OCI-LY1 (cell line): Measurements from ENCODE around the gene SLC25A21.

Source experiments
- CTCF ChIP-seq: fragments of 200-600 bp; sonication (generic), shearing (Covaris generic); IDR thresholded peaks from 2 replicates; pipeline ENCODE4 v1.5.1; 2017; ENCODE audit warnings: mild to moderate bottlenecking, antibody characterized with exemption, low read length, moderate library complexity, mixed read lengths
- EZH2 ChIP-seq: fragments of 200-600 bp; sonication (generic), shearing (Covaris generic); IDR thresholded peaks from 2 replicates; pipeline ENCODE4 v1.8.0; 2017; ENCODE audit warnings: borderline replicate concordance, mixed run types, mild to moderate bottlenecking, antibody characterized with exemption, low read length, moderate library complexity, mixed read lengths

GRCh38 chr14:36784541-36784940 lies 387.9 kb downstream of the SLC25A21 start:
- TF ChIP-seq CTCF (no peak), EZH2 (no peak)
